SU-DHL-6 (cell line): Measurements from ENCODE around the gene KLF13.

Experiments used
- EZH2phosphoT487 ChIP-seq: fragments of 200-600 bp; sonication (generic), shearing (Covaris generic); conservative IDR thresholded peaks from 2 replicates; pipeline ENCODE4 v1.6.1; 2018; ENCODE audit warnings: mild to moderate bottlenecking, antibody characterized with exemption, low read length, moderate library complexity, mixed read lengths
- TF ChIP-seq, protein P1 (sequence below): fragments of 200-600 bp; sonication (generic); IDR thresholded peaks from one replicate; pipeline ENCODE4 v1.5.1; 2017; ENCODE audit warnings: antibody characterized with exemption, mild to moderate bottlenecking, low read length, moderate library complexity; ENCODE audit not compliant: insufficient read depth, poor library complexity, severe bottlenecking

DNA sequence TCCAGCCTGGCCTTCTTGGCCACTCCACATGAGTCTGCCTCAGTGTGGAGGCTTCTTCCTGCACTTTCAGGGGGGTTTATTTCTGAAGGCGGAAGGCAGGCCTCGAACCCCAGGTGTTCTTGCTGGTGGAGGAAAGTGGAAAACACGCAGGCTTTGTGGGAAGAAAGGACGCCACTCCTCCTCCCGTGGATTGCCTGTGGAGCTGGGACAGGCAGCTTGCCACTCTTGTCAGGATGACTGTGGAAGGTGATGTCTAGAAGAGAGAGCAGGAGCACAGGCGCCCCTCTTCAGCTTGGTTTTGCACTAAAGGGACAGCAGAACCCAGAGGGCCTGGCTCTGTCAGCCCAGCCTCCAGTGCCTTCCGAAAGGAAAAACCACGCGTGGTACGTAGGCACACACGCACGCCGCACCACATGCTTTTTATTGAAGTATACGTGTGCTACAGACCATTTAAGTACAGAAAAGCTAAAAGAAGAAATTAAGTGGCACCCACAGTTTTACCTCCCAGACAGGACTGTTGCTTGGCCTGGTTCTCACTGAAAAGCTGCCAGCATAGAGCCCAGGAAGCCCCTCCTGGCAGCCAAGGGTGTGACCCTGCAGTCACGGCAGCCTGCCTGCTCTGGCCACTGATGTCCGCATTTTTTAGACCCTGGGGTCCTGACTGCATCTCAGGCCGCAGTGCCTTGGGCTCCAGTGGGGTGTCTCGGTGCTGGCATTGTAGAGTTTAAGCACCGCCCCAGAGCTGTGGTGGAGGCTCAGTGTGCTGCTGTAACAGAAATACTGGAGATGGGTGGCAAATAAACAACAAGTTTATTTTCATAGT, 21.6 kb downstream of the KLF13 start:
- TF ChIP-seq, protein P1, sequence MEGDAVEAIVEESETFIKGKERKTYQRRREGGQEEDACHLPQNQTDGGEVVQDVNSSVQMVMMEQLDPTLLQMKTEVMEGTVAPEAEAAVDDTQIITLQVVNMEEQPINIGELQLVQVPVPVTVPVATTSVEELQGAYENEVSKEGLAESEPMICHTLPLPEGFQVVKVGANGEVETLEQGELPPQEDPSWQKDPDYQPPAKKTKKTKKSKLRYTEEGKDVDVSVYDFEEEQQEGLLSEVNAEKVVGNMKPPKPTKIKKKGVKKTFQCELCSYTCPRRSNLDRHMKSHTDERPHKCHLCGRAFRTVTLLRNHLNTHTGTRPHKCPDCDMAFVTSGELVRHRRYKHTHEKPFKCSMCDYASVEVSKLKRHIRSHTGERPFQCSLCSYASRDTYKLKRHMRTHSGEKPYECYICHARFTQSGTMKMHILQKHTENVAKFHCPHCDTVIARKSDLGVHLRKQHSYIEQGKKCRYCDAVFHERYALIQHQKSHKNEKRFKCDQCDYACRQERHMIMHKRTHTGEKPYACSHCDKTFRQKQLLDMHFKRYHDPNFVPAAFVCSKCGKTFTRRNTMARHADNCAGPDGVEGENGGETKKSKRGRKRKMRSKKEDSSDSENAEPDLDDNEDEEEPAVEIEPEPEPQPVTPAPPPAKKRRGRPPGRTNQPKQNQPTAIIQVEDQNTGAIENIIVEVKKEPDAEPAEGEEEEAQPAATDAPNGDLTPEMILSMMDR, result no peak
- TF ChIP-seq EZH2phosphoT487, result no peak
